H9 (cell line): ENCODE results near the gene FSTL4. TPM values are rescaled to one million over a fixed set of nuclear protein-coding genes. Genes with fewer than 3 reads are reported as not detected.

Experiments used
- DNase-seq: peaks from one replicate; pipeline ENCODE4 v3.0.0-alpha.2; 2017
- H2AFZ ChIP-seq: one replicate; pipeline ENCODE4 v1.6.1; 2013; ENCODE audit warnings: mild to moderate bottlenecking, low read length, control low read depth, moderate library complexity
- H2AK5ac ChIP-seq: 2 replicates; pipeline ENCODE4 v1.6.1; 2013; ENCODE audit warnings: low read length, control low read depth, mixed read lengths; ENCODE audit not compliant: insufficient read length
- H2BK120ac ChIP-seq: one replicate; pipeline ENCODE4 v1.6.1; 2013; ENCODE audit warnings: low read depth, mild to moderate bottlenecking, low read length, control low read depth, inconsistent platforms; ENCODE audit not compliant: poor library complexity, severe bottlenecking
- H2BK12ac ChIP-seq: 2 replicates; pipeline ENCODE4 v1.6.1; 2013; ENCODE audit warnings: low read length, control low read depth, mixed read lengths, low read depth; ENCODE audit not compliant: insufficient read length
- H2BK15ac ChIP-seq: 2 replicates; pipeline ENCODE4 v1.6.1; 2013; ENCODE audit warnings: low read depth, low read length, control low read depth
- H2BK20ac ChIP-seq: one replicate; pipeline ENCODE4 v1.6.1; 2013; ENCODE audit warnings: low read depth, mild to moderate bottlenecking, low read length, control low read depth, inconsistent platforms; ENCODE audit not compliant: poor library complexity, severe bottlenecking
- H2BK5ac ChIP-seq: 2 replicates; pipeline ENCODE4 v1.6.1; 2013; ENCODE audit warnings: low read length, control low read depth, mixed read lengths; ENCODE audit not compliant: insufficient read length
- H3K14ac ChIP-seq: 2 replicates; pipeline ENCODE4 v1.6.1; 2013; ENCODE audit warnings: low read length, control low read depth; ENCODE audit not compliant: insufficient read depth
- H3K18ac ChIP-seq: 2 replicates; pipeline ENCODE4 v1.6.1; 2013; ENCODE audit warnings: low read depth, mild to moderate bottlenecking, mixed read lengths, low read length, control low read depth; ENCODE audit not compliant: insufficient read length
- H3K23ac ChIP-seq: 2 replicates; pipeline ENCODE4 v1.6.1; 2013; ENCODE audit warnings: low read length, control low read depth, mixed read lengths, low read depth; ENCODE audit not compliant: insufficient read length
- H3K23me2 ChIP-seq: 2 replicates; pipeline ENCODE4 v1.6.1; 2013; ENCODE audit warnings: low read depth, mild to moderate bottlenecking, mixed read lengths, low read length, control low read depth; ENCODE audit not compliant: insufficient read length, poor library complexity, severe bottlenecking
- H3K27ac ChIP-seq: 2 replicates; pipeline ENCODE4 v1.5.1; 2013; ENCODE audit warnings: low read length, control low read depth, mixed read lengths, low read depth; ENCODE audit not compliant: insufficient read length
- H3K27me3 ChIP-seq: 2 replicates; pipeline ENCODE4 v1.6.1; 2013; ENCODE audit warnings: low read length, control low read depth, inconsistent platforms; ENCODE audit not compliant: insufficient read depth
- H3K4ac ChIP-seq: 2 replicates; pipeline ENCODE4 v1.6.1; 2013; ENCODE audit warnings: low read depth, mild to moderate bottlenecking, control low read depth, inconsistent platforms, low read length, moderate library complexity
- H3K4me1 ChIP-seq: 2 replicates; pipeline ENCODE4 v1.6.1; 2013; ENCODE audit warnings: low read length, control low read depth, inconsistent platforms; ENCODE audit not compliant: insufficient read depth
- H3K4me2 ChIP-seq: 2 replicates; pipeline ENCODE4 v1.6.1; 2013; ENCODE audit warnings: low read length, control low read depth, mixed read lengths; ENCODE audit not compliant: insufficient read length, insufficient read depth
- H3K56ac ChIP-seq: 2 replicates; pipeline ENCODE4 v1.6.1; 2013; ENCODE audit warnings: low read depth, mild to moderate bottlenecking, mixed read lengths, low read length, control low read depth; ENCODE audit not compliant: insufficient read length
- H3K79me1 ChIP-seq: 2 replicates; pipeline ENCODE4 v1.6.1; 2013; ENCODE audit warnings: low read depth, mild to moderate bottlenecking, moderate library complexity, low read length, control low read depth, inconsistent platforms; ENCODE audit not compliant: insufficient read depth, poor library complexity, severe bottlenecking
- H3K79me2 ChIP-seq: 2 replicates; pipeline ENCODE4 v1.6.1; 2013; ENCODE audit warnings: low read length, control low read depth, inconsistent platforms; ENCODE audit not compliant: insufficient read depth
- H3K9ac ChIP-seq: 2 replicates; pipeline ENCODE4 v1.6.1; 2013; ENCODE audit warnings: low read length, control low read depth, mixed read lengths; ENCODE audit not compliant: insufficient read length; ENCODE audit errors: extremely low read depth
- H3K9me3 ChIP-seq: one replicate; pipeline ENCODE4 v1.6.1; 2013; ENCODE audit warnings: low read depth, low read length, inconsistent platforms; ENCODE audit not compliant: control insufficient read depth
- H3T11ph ChIP-seq: one replicate; pipeline ENCODE4 v1.6.1; 2013; ENCODE audit warnings: mild to moderate bottlenecking, low read length, control low read depth, inconsistent platforms
- H4K20me1 ChIP-seq: one replicate; pipeline ENCODE4 v1.6.1; 2013; ENCODE audit not compliant: control insufficient read depth, insufficient read length, insufficient read depth
- H4K5ac ChIP-seq: 2 replicates; pipeline ENCODE4 v1.6.1; 2013; ENCODE audit warnings: low read depth, mild to moderate bottlenecking, mixed read lengths, low read length, control low read depth; ENCODE audit not compliant: insufficient read length
- H4K8ac ChIP-seq: replicated peaks from 2 replicates; pipeline ENCODE4 v1.6.1; 2013; ENCODE audit warnings: low read length, control low read depth, mixed read lengths, low read depth; ENCODE audit not compliant: insufficient read length
- H4K91ac ChIP-seq: 2 replicates; pipeline ENCODE4 v1.6.1; 2013; ENCODE audit warnings: low read depth, mild to moderate bottlenecking, moderate library complexity, mixed read lengths, low read length, control low read depth; ENCODE audit not compliant: insufficient read length
- H3K27ac Mint-ChIP-seq, 3 experiments: 2 replicates in 2 of 3; 3 replicates in 1 of 3; pipeline ENCODE4 v1.8.0; 2020 to 2021; ENCODE audit warnings: mixed read lengths in 3 of 3, mild to moderate bottlenecking in 1 of 3, moderate library complexity in 1 of 3
- H3K27me3 Mint-ChIP-seq: 2 replicates; pipeline ENCODE4 v1.8.0; 2021; ENCODE audit warnings: low read depth, mild to moderate bottlenecking, moderate library complexity, mixed read lengths
- H3K36me3 Mint-ChIP-seq, 3 experiments: 2 replicates in 2 of 3; 3 replicates in 1 of 3; pipeline ENCODE4 v1.8.0; 2020 to 2021; ENCODE audit warnings: low read depth in 3 of 3, mixed read lengths in 3 of 3; ENCODE audit not compliant: insufficient read depth in 1 of 3
- H3K4me1 Mint-ChIP-seq, 2 experiments: 2 replicates each; pipeline ENCODE4 v1.8.0; 2020; ENCODE audit warnings: mixed read lengths in 2 of 2
- H3K4me3 Mint-ChIP-seq, 2 experiments: 2 replicates in 1 of 2; 3 replicates in 1 of 2; pipeline ENCODE4 v1.8.0; 2020 to 2021; ENCODE audit warnings: mild to moderate bottlenecking in 2 of 2, mixed read lengths in 2 of 2, moderate library complexity in 1 of 2
- H3K9me3 Mint-ChIP-seq, 2 experiments: 2 replicates in 1 of 2; 3 replicates in 1 of 2; pipeline ENCODE4 v1.8.0; 2020; ENCODE audit warnings: mild to moderate bottlenecking in 2 of 2, mixed read lengths in 2 of 2, moderate library complexity in 1 of 2
- CTCF ChIP-seq: fragments of 200-600 bp; sonication (generic); conservative IDR thresholded peaks from 3 replicates; pipeline ENCODE4 v1.8.0; 2021; ENCODE audit warnings: antibody characterized with exemption, mild to moderate bottlenecking
- WGBS: extraction: QIAGEN DNeasy Blood & Tissue Kit; methylation state at CpG from one replicate; pipeline ENCODE4 v1.1.7; 2013; ENCODE audit warnings: missing lambda C conversion rate, low lambda C conversion rate, mixed read lengths; ENCODE audit not compliant: insufficient read length; ENCODE audit errors: extremely low coverage; 5-methylcytosine and 5-hydroxymethylcytosine counted together
- total RNA-seq: library from RNA; stranded (reverse); gene quantifications from 2 replicates; pipeline ENCODE4 v1.2.1, GENCODE V29; 2021

The FSTL4 gene
- total RNA-seq, 1 experiment from 2014 or later, result 5.7 TPM

GRCh38 chr5:133403741-133404364 lies 208.5 kb downstream of the FSTL4 start:
- Histone ChIP-seq H2BK5ac (no peak overlapping the region), H2BK12ac (no peak overlapping the region), H3K9me3 (no peaks in the 10 kb centered on the region), H3K4ac (no peak overlapping the region), H2AK5ac (no peak overlapping the region), H4K5ac (no peak overlapping the region), H3K18ac (no peak overlapping the region), H3K23ac (no peak overlapping the region), H3K4me2 (no peak overlapping the region), H3T11ph (no peak overlapping the region), H4K8ac (no peak overlapping the region), H2BK120ac (no peak overlapping the region), H4K20me1 (no peaks in the 10 kb centered on the region), H3K79me1 (no peaks in the 10 kb centered on the region), H3K79me2 (no peaks in the 10 kb centered on the region), H3K9ac (no peak overlapping the region), H3K56ac (no peak overlapping the region), H3K23me2 (no peaks in the 10 kb centered on the region), H2AFZ (no peak overlapping the region), H3K14ac (no peak overlapping the region; the same call in 1 of the 2 replicates), H2BK20ac (no peak overlapping the region), H3K27ac (no peak overlapping the region), H2BK15ac (no peak overlapping the region), H3K4me1 (no peaks in the 10 kb centered on the region; the same call in none of the 2 replicates), H3K27me3 (no peaks in the 10 kb centered on the region), H4K91ac (no peak overlapping the region)
- H3K4me1 Mint-ChIP-seq, result peaks cover 29 to 42% of the 10 kb centered on the region in 2 experiments
- H3K4me3 Mint-ChIP-seq, result no peak overlapping the region
- DNase-seq, result no peak
- no peaks in the 10 kb centered on the region for H3K9me3 Mint-ChIP-seq
- no peaks in the 10 kb centered on the region for H3K27me3 Mint-ChIP-seq
- no CpG with 5 or more reads among the region's 5 CpGs for WGBS
- TF ChIP-seq CTCF, result no peak
- H3K27ac Mint-ChIP-seq, result no peak overlapping the region
- no peaks in the 10 kb centered on the region for H3K36me3 Mint-ChIP-seq
